OCI-LY1 (cell line): Measurements from ENCODE around the gene RAI1.

Experiments
- H2AFZ ChIP-seq: fragments of 200-600 bp; sonication (generic), shearing (Covaris generic); 2 replicates; pipeline ENCODE4 v1.6.0; 2014; ENCODE audit warnings: antibody characterized with exemption, mild to moderate bottlenecking, low read length
- H3F3A ChIP-seq: fragments of 200-600 bp; sonication (generic), shearing (Covaris generic); 2 replicates; pipeline ENCODE4 v1.6.0; 2014; ENCODE audit warnings: mild to moderate bottlenecking, antibody characterized with exemption, low read length, moderate library complexity; ENCODE audit not compliant: insufficient read depth
- H3K27ac ChIP-seq: fragments of 200-600 bp; sonication (generic); 2 replicates; pipeline ENCODE4 v1.5.1; 2014; ENCODE audit warnings: low read length, mixed run types, mild to moderate bottlenecking, low read depth; ENCODE audit not compliant: poor library complexity, severe bottlenecking
- H3K27me3 ChIP-seq: fragments of 200-600 bp; sonication (generic); 2 replicates; pipeline ENCODE4 v1.6.0; 2014; ENCODE audit warnings: antibody characterized with exemption, mild to moderate bottlenecking, low read length, moderate library complexity; ENCODE audit not compliant: insufficient read depth
- H3K36me3 ChIP-seq: fragments of 200-600 bp; sonication (generic); 2 replicates; pipeline ENCODE4 v1.6.1; 2014; ENCODE audit warnings: mild to moderate bottlenecking, antibody characterized with exemption, low read length, moderate library complexity, mixed read lengths; ENCODE audit not compliant: insufficient read depth
- H3K4me1 ChIP-seq: fragments of 200-600 bp; sonication (generic); 2 replicates; pipeline ENCODE4 v1.5.1; 2014; ENCODE audit warnings: mild to moderate bottlenecking, low read length, moderate library complexity; ENCODE audit not compliant: insufficient read depth, severe bottlenecking
- H3K4me2 ChIP-seq: fragments of 200-600 bp; sonication (generic), shearing (Covaris generic); 2 replicates; pipeline ENCODE4 v1.6.1; 2014; ENCODE audit warnings: low read length
- H3K4me3 ChIP-seq: fragments of 200-600 bp; sonication (generic); 2 replicates; pipeline ENCODE4 v1.5.1; 2014; ENCODE audit warnings: low read length, low read depth, mild to moderate bottlenecking, mixed read lengths; ENCODE audit not compliant: poor library complexity, severe bottlenecking
- H3K79me2 ChIP-seq: fragments of 200-600 bp; shearing (Covaris generic); 2 replicates; pipeline ENCODE4 v1.6.1; 2016; ENCODE audit warnings: mixed run types, low read length, mixed read lengths; ENCODE audit not compliant: insufficient read depth
- H3K9ac ChIP-seq: fragments of 200-600 bp; sonication (generic), shearing (Covaris generic); 2 replicates; pipeline ENCODE4 v1.6.1; 2014; ENCODE audit warnings: mild to moderate bottlenecking, low read length, mixed read lengths
- H3K9me2 ChIP-seq: fragments of 200-600 bp; sonication (generic), shearing (Covaris generic); 2 replicates; pipeline ENCODE4 v1.6.1; 2014; ENCODE audit warnings: low read depth, mild to moderate bottlenecking, low read length, mixed read lengths
- H3K9me3 ChIP-seq: fragments of 200-600 bp; shearing (Covaris generic); 2 replicates; pipeline ENCODE4 v1.6.1; 2014; ENCODE audit warnings: low read length, mixed read lengths
- H4K20me1 ChIP-seq: fragments of 200-600 bp; sonication (generic), shearing (Covaris generic); 2 replicates; pipeline ENCODE4 v1.6.0; 2016; ENCODE audit warnings: mild to moderate bottlenecking, low read length; ENCODE audit not compliant: insufficient read depth
- CTCF ChIP-seq: fragments of 200-600 bp; sonication (generic), shearing (Covaris generic); IDR thresholded peaks from 2 replicates; pipeline ENCODE4 v1.5.1; 2017; ENCODE audit warnings: mild to moderate bottlenecking, antibody characterized with exemption, low read length, moderate library complexity, mixed read lengths
- EZH2 ChIP-seq: fragments of 200-600 bp; sonication (generic), shearing (Covaris generic); IDR thresholded peaks from 2 replicates; pipeline ENCODE4 v1.8.0; 2017; ENCODE audit warnings: borderline replicate concordance, mixed run types, mild to moderate bottlenecking, antibody characterized with exemption, low read length, moderate library complexity, mixed read lengths

The RAI1 gene

GRCh38 chr17:17704931-17705330 is 23.7 kb downstream of the RAI1 start:
- H3K4me1 ChIP-seq: no peaks in the 10 kb centered on the region
- no peaks in the 10 kb centered on the region for H3K9me3 ChIP-seq
- H3K27me3 ChIP-seq: peaks cover 9% of the 10 kb centered on the region
- H3K9ac ChIP-seq: no peak overlapping the region
- no peaks in the 10 kb centered on the region for H3K9me2 ChIP-seq
- H3K27ac ChIP-seq: no peak overlapping the region
- no peaks in the 10 kb centered on the region for H3K36me3 ChIP-seq
- no peak overlapping the region for H3K4me3 ChIP-seq
- no peak overlapping the region for H2AFZ ChIP-seq
- no peak overlapping the region for H3K4me2 ChIP-seq
- no peaks in the 10 kb centered on the region for H4K20me1 ChIP-seq
- H3F3A ChIP-seq: no peaks in the 10 kb centered on the region
- no peaks in the 10 kb centered on the region for H3K79me2 ChIP-seq
- no peak for TF ChIP-seq EZH2
- TF ChIP-seq CTCF: no peak

- no peak overlapping the region for H3K4me3 ChIP-seq
- H3K9ac ChIP-seq: no peak overlapping the region
- no peaks in the 10 kb centered on the region for H4K20me1 ChIP-seq
These were observed 25.1 kb downstream of the RAI1 start for GRCh38 chr17:17706140-17707060.

GRCh38 chr17:17708295-17708694 is 27.0 kb downstream of the RAI1 start:
- Histone ChIP-seq H3K9me2 (no peaks in the 10 kb centered on the region), H3K36me3 (no peaks in the 10 kb centered on the region), H3K9ac (no peak overlapping the region), H3K4me1 (no peaks in the 10 kb centered on the region), H2AFZ (no peak overlapping the region), H3K27ac (no peak overlapping the region), H3K4me2 (no peak overlapping the region), H3K9me3 (no peaks in the 10 kb centered on the region), H3K27me3 (no peaks in the 10 kb centered on the region; the same call in none of the 2 replicates), H4K20me1 (no peaks in the 10 kb centered on the region), H3F3A (no peaks in the 10 kb centered on the region), H3K4me3 (no peak overlapping the region), H3K79me2 (no peaks in the 10 kb centered on the region)
- TF ChIP-seq CTCF (no peak), EZH2 (no peak)

More at GRCh38 chr17:17706140-17707060, 25.1 kb downstream of the RAI1 start:
- no peaks in the 10 kb centered on the region for H3K36me3 ChIP-seq
- no peaks in the 10 kb centered on the region for H3F3A ChIP-seq
- H3K4me1 ChIP-seq: no peaks in the 10 kb centered on the region
- no peak overlapping the region for H3K4me2 ChIP-seq
- TF ChIP-seq EZH2 (no peak), CTCF (no peak)
- no peak overlapping the region for H3K27ac ChIP-seq
- H3K79me2 ChIP-seq: no peaks in the 10 kb centered on the region
- peaks cover 4% of the 10 kb centered on the region for H3K27me3 ChIP-seq
- no peaks in the 10 kb centered on the region for H3K9me3 ChIP-seq
- no peak overlapping the region for H2AFZ ChIP-seq
- no peaks in the 10 kb centered on the region for H3K9me2 ChIP-seq
